Tibial nerve (tissue), 4 donors: ENCODE data around the gene ERP44. TPM values are rescaled to one million over a fixed set of nuclear protein-coding genes. Genes with fewer than 3 reads are reported as not detected.

Experiments
- DNase-seq, 2 donors: peaks; one replicate each; pipeline ENCODE4 v3.0.0-alpha.2; 2019; ENCODE audit warnings: low spot score in 2 of 2
- H3K27ac ChIP-seq, 4 donors: fragments of 200-600 bp; sonication (generic) in 3 of 4; one replicate each; pipeline ENCODE4 v1.5.1; 2017 to 2019; ENCODE audit warnings: mild to moderate bottlenecking in 1 of 4
- H3K27me3 ChIP-seq, 2 donors: fragments of 200-600 bp; sonication (generic) in 1 of 2; one replicate each; pipeline versions ENCODE4 v1.5.1 to v1.6.0; 2017 to 2019
- H3K36me3 ChIP-seq, 3 donors: fragments of 200-600 bp; sonication (generic); one replicate each; pipeline ENCODE4 v1.5.1; 2018 to 2019
- H3K4me1 ChIP-seq, 4 donors: fragments of 200-600 bp; sonication (generic) in 3 of 4; one replicate each; pipeline ENCODE4 v1.5.1; 2017 to 2019
- H3K4me3 ChIP-seq, 4 donors: fragments of 200-600 bp; sonication (generic) in 3 of 4; one replicate each; pipeline ENCODE4 v1.5.1; 2017 to 2019; ENCODE audit warnings: mild to moderate bottlenecking in 1 of 4, moderate library complexity in 1 of 4
- H3K9me3 ChIP-seq, 4 donors: fragments of 200-600 bp; sonication (generic) in 3 of 4; one replicate each; pipeline ENCODE4 v1.5.1; 2017 to 2019
- CTCF ChIP-seq, 5 experiments: fragments of 200-600 bp in 3 of 5; fragments of 450-650 bp in 2 of 5; sonication (generic) in 3 of 5; IDR thresholded peaks; one replicate each; pipeline ENCODE4 v1.5.1; 2016 to 2019; ENCODE audit warnings: antibody characterized with exemption in 5 of 5, mild to moderate bottlenecking in 3 of 5, moderate library complexity in 2 of 5
- EP300 ChIP-seq, 2 donors: sonication (generic); formaldehyde crosslinking; IDR thresholded peaks; one replicate each; pipeline ENCODE4 v1.6.1; 2017; ENCODE audit warnings: antibody characterized with exemption in 2 of 2, mild to moderate bottlenecking in 1 of 2
- POLR2A ChIP-seq, 2 donors: fragments of 450-650 bp; IDR thresholded peaks; one replicate each; pipeline ENCODE4 v1.6.1; 2017; ENCODE audit warnings: antibody characterized with exemption in 2 of 2, mild to moderate bottlenecking in 2 of 2, moderate library complexity in 2 of 2
- WGBS, 2 donors: methylation state at CpG; one replicate each; pipeline ENCODE4 v1.1.5; 2018; 5-methylcytosine and 5-hydroxymethylcytosine counted together
- total RNA-seq, 4 donors: library from RNA; depleted of rRNA; stranded (reverse); fragments of >200 nt; gene quantifications; one replicate each; pipeline ENCODE4 v1.1.0, GENCODE V29; 2016

Gene ERP44
- total RNA-seq, 4 donors from 2014 or later: 10.9 to 16.0 (median 13.4) TPM

GRCh38 chr9:99964336-99964735 is 134.5 kb downstream of the ERP44 start:
- Histone ChIP-seq H3K36me3 (peaks cover 0 to 50% (median 6%) of the 10 kb centered on the region in 3 donors), H3K27me3 (no peaks in the 10 kb centered on the region), H3K4me3 (no peak overlapping the region), H3K27ac (no peak overlapping the region), H3K9me3 (no peaks in the 10 kb centered on the region), H3K4me1 (no peaks in the 10 kb centered on the region)
- WGBS, 2 donors: 74 to 84% methylated on average over 1 of the region's 1 CpG
- no peak for DNase-seq
- no peak for TF ChIP-seq POLR2A (IDR thresholded peaks at IDR 0.05)
- TF ChIP-seq EP300 (IDR thresholded peaks at IDR 0.05): no peak
- no peak for TF ChIP-seq CTCF (IDR thresholded peaks at IDR 0.05)

GRCh38 chr9:99962680-99963261 is 136.0 kb downstream of the ERP44 start:
- no peaks in the 10 kb centered on the region for H3K27me3 ChIP-seq
- H3K4me1 ChIP-seq: no peaks in the 10 kb centered on the region
- H3K4me3 ChIP-seq: no peak overlapping the region
- no peak overlapping the region for H3K27ac ChIP-seq
- H3K9me3 ChIP-seq: no peaks in the 10 kb centered on the region
- TF ChIP-seq POLR2A (IDR thresholded peaks at IDR 0.05) (no peak), EP300 (IDR thresholded peaks at IDR 0.05) (no peak), CTCF (IDR thresholded peaks at IDR 0.05) (no peak)
- peaks cover 0 to 34% (median 0%) of the 10 kb centered on the region in 3 donors for H3K36me3 ChIP-seq
- DNase-seq: no peak
- 89 to 91% methylated on average over 1 of the region's 1 CpG for WGBS, 2 donors

- Histone ChIP-seq H3K27ac (no peak overlapping the region), H3K27me3 (no peaks in the 10 kb centered on the region), H3K4me3 (no peak overlapping the region), H3K9me3 (no peaks in the 10 kb centered on the region), H3K36me3 (peaks cover 0 to 25% (median 0%) of the 10 kb centered on the region in 3 donors), H3K4me1 (peaks cover 0 to 8% (median 0%) of the 10 kb centered on the region in 4 donors)
- DNase-seq: no peak
- WGBS, 2 donors: 80 to 85% methylated on average over 4 of the region's 4 CpGs
- TF ChIP-seq POLR2A (IDR thresholded peaks at IDR 0.05) (no peak), CTCF (IDR thresholded peaks at IDR 0.05) (no peak), EP300 (IDR thresholded peaks at IDR 0.05) (no peak)
Measured at GRCh38 chr9:99955606-99956005, 143.2 kb downstream of the ERP44 start.

- Histone ChIP-seq H3K9me3 (no peaks in the 10 kb centered on the region), H3K4me1 (peaks cover 0 to 8% (median 0%) of the 10 kb centered on the region in 4 donors), H3K27me3 (no peaks in the 10 kb centered on the region), H3K36me3 (peaks cover 0 to 19% (median 0%) of the 10 kb centered on the region in 3 donors), H3K27ac (no peak overlapping the region), H3K4me3 (no peak overlapping the region)
- DNase-seq: no peak
- WGBS, 2 donors: 39 to 50% methylated on average over 1 of the region's 1 CpG
- TF ChIP-seq EP300 (IDR thresholded peaks at IDR 0.05) (no peak), POLR2A (IDR thresholded peaks at IDR 0.05) (no peak), CTCF (IDR thresholded peaks at IDR 0.05) (no peak)
Measured at GRCh38 chr9:99954819-99955218, 144.0 kb downstream of the ERP44 start.

- no peak overlapping the region for H3K4me3 ChIP-seq
- peaks cover 0 to 16% (median 0%) of the 10 kb centered on the region in 3 donors for H3K36me3 ChIP-seq
- no peak for TF ChIP-seq POLR2A (IDR thresholded peaks at IDR 0.05)
- TF ChIP-seq CTCF (IDR thresholded peaks at IDR 0.05): no peak
- H3K9me3 ChIP-seq: no peaks in the 10 kb centered on the region
- DNase-seq: no peak
- H3K27me3 ChIP-seq: no peaks in the 10 kb centered on the region
- WGBS, 2 donors: 81% methylated on average over 3 of the region's 3 CpGs
- no peak overlapping the region for H3K27ac ChIP-seq
- H3K4me1 ChIP-seq: peaks cover 0 to 8% (median 0%) of the 10 kb centered on the region in 4 donors
Measured at GRCh38 chr9:99953861-99954507, 144.8 kb downstream of the ERP44 start.
